Left hindlimb (tissue), 1 donor: ENCODE data around the gene LPCAT3.
"Not testable (repeated sequence)": the region's sequence is repeated elsewhere in the genome, so short reads cannot be mapped to it uniquely, and the experiment has no call there.

Experiments used
- DNase-seq: peaks from one replicate; pipeline ENCODE4 v3.0.0-alpha.2; 2018

LPCAT3 gene

GRCh38 chr12:7034464-7034863 lies 16.2 kb upstream of the LPCAT3 start:
- DNase-seq = no peak

- DNase-seq = no peak
Observed at GRCh38 chr12:7032990-7033389, 14.7 kb upstream of the LPCAT3 start.

- no peak for DNase-seq
Observed at GRCh38 chr12:7031306-7031705, 13.0 kb upstream of the LPCAT3 start.

GRCh38 chr12:7026854-7027253 lies 8.6 kb upstream of the LPCAT3 start:
- no peak for DNase-seq

- no peak for DNase-seq
Observed at GRCh38 chr12:7023114-7023513, 4.8 kb upstream of the LPCAT3 start.

- DNase-seq = no peak
Observed at GRCh38 chr12:7021956-7022355, 3.7 kb upstream of the LPCAT3 start.

GRCh38 chr12:7019043-7019569 lies 830 bp upstream of the LPCAT3 start:
- DNase-seq = no peak

- DNase-seq = no peak
Observed at GRCh38 chr12:7017870-7018349, 366 bp downstream of the LPCAT3 start.

- DNase-seq = no peak
Observed at GRCh38 chr12:7016958-7017571, 1.2 kb downstream of the LPCAT3 start.

- no peak for DNase-seq
Observed at GRCh38 chr12:7015555-7016370, 2.5 kb downstream of the LPCAT3 start.

GRCh38 chr12:7013101-7013500 lies 5.2 kb downstream of the LPCAT3 start:
- no peak for DNase-seq

GRCh38 chr12:7012024-7012607 lies 6.2 kb downstream of the LPCAT3 start:
- no peak for DNase-seq

GRCh38 chr12:7011398-7011797 lies 6.9 kb downstream of the LPCAT3 start:
- DNase-seq = not testable (repeated sequence)

GRCh38 chr12:7009512-7009911 lies 8.8 kb downstream of the LPCAT3 start:
- DNase-seq = no peak

- DNase-seq = no peak
Observed at GRCh38 chr12:7008864-7009263, 9.4 kb downstream of the LPCAT3 start.

- DNase-seq = no peak
Observed at GRCh38 chr12:7006639-7007038, 11.6 kb downstream of the LPCAT3 start.

- no peak for DNase-seq
Observed at GRCh38 chr12:7005311-7005710, 13.0 kb downstream of the LPCAT3 start.

- no peak for DNase-seq
Observed at GRCh38 chr12:7004840-7005239, 13.4 kb downstream of the LPCAT3 start.

GRCh38 chr12:7004287-7004803 lies 13.9 kb downstream of the LPCAT3 start:
- DNase-seq = no peak

GRCh38 chr12:7001921-7002591 lies 16.2 kb downstream of the LPCAT3 start:
- no peak for DNase-seq

GRCh38 chr12:6998715-6999451 lies 19.4 kb downstream of the LPCAT3 start:
- no peak for DNase-seq

GRCh38 chr12:6996040-6996441 lies 22.2 kb downstream of the LPCAT3 start:
- no peak for DNase-seq
